ENCODE measurements around the gene PROCR.
"Not testable (repeated sequence)": the region's sequence is repeated elsewhere in the genome, so short reads cannot be mapped to it uniquely, and the experiment has no call there.

PROCR gene

DNA sequence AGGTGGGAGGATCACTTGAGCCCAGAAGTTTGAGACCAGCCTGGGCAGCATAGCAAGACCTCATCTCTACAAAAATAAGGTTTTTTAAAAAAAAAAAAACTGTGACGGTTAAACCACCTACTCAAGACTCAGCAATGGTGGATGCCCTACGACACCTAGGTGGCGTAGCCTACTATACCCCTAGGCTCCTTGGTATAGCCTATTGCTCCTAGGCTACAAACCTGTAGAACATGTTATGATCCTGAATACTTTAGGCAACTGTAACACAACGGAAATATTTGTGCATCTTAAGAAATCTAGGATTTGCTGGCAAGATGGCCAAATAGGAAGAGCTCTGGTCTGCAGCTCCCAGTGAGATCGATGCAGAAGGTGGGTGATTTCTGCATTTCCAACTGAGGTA lies 11.5 kb upstream of the PROCR start:
- not testable (repeated sequence) for DNase-seq (ENCODE audit: extremely low spot score, insufficient read length, low read depth); FAIRE-seq

DNA sequence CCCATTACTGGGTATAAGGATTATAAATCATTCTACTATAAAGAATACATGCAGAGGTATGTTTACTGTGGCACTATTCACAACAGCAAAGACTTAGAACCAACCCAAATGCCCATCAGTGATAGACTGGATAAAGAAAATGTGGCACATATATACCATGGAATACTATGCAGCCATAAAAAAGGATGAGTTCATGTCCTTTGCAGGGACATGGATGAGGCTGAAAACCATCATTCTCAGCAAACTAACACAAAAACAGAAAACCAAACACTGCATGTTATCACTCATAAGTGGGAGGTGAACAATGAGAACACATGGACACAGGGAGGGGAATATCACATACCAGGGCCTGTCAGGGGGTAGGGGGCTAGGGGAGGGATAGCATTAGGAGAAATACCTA lies 7.3 kb upstream of the PROCR start:
- not testable (repeated sequence) for FAIRE-seq; DNase-seq (ENCODE audit: extremely low spot score, insufficient read length, low read depth)

DNA sequence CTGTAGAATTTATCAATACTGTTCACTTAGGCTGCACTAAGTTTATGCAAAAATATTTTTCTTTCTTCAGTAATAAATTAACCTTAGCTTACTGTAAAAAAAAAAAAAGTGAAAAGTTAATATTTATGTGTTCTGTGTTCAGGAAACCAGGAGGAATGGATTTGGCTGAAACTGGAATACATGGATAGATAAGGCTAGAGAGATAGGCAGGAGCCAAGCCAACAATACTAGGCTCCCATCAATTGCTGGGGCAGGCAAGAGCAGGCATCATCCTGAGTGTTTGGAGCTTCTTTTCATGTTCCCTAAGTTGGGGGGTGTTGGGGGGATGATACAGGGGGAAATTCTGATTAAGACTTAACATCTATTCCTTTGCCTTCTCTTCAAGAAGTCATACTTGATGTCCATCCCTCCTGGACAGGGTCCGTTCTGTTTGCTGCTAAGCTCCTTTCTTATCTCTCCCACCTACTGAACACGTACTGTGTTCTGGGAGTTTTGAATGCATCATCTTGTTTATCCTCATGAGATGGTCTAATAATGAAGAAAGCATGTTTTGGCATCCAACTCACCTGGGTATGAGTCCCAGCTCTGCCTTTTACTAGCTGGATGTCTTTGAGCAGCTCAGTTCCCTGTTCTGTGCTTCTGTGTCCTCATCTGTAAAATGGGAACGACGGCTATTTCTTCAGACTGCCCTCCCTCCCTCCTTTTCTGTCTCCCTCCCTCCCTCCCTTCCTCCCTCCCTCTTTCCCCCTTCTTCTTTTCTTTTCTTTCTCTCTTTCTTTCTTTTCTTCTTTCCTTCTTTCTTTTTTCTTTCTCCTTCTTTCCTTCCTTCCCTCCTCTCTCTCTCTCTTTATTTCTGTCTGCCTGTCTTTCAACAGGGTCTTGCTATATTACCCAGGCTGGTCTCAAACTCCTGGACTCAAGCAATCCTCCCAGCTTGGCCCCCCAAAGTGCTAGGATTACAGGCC lies 6.4 kb upstream of the PROCR start:
- no peak for DNase-seq (ENCODE audit: extremely low spot score, insufficient read length, low read depth)
- no peak for FAIRE-seq

DNA sequence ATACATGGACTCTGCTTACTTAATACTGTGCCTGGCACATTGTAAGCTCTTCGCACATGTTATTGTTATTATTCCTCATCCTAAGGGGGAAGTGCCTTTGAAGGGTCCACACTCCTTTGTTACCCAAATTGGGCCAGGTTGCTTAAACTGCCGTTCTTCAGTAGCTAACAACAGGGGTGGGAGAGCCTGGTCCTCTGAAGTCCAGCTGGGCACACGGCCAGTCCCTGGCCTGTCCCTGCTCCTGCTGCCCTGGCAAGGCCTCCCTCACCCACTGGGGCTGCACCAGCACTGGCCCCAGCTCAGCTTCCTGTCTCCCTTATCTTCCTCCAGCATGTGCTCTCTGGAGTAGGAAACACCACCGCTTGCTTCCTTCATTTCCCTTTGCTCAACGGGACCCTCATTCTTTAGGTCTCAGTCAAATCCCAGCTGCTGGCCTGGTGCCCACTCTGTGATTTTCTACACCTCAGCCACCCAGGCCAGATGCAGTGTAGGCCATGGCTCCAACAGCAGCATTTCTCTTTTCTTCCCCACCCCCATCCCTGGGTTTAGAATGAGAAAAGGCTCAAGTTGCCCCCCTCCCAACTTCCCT lies 5.5 kb upstream of the PROCR start:
- DNase-seq (ENCODE audit: extremely low spot score, insufficient read length, low read depth) (no peak), FAIRE-seq (no peak)

DNA sequence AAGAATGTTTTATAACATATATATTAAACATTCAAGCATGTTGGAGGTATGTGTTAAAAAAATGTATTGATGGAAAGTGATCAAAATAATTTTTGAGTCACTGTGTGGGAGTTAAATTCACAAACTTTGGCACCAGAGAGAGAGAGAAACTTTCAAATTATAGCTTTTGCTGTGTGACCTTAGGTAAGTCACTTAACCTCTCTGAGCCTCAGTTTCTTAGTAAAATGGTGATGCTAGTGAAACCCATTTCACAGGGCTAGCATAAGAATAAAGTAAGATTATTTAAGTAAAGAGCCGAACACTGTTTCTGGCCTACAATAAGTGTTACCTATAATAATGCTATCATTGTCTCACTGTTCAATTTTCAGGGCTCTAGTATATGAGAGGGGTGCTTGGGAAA lies 4.1 kb upstream of the PROCR start:
- FAIRE-seq (no peak), DNase-seq (ENCODE audit: extremely low spot score, insufficient read length, low read depth) (no peak)

DNA sequence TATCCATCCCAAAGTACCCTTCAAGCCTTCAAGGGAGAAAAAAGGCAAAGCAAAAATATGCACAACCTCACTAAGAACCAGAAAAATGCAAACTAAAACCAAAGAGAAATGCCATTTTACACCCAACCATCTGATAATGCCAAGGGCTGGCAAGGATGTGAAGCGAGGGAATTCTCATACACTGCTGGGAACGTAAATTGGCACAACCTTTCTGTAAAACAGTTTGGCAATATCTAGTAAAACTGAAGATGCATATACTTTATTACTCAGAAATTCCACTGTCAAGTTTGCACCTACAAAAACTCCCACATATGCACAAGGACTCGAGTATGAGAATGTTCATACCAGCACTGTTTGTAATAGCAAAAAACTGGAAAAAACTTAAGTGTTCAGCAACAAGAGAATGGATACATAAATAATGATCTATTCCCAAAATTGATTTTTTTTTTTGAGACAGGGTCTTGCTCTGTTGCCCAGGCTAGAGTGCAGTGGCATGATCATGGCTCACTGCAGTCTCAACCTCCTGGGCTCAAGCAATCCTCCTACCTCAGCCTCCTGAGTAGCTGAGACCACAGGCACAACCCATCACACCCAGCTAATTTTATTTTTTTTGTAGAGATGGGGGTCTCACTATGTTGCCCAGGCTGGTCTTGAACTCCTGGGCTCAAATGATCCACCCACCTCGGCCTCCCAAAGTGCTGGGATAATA lies 3.0 kb upstream of the PROCR start:
- FAIRE-seq; DNase-seq (ENCODE audit: extremely low spot score, insufficient read length, low read depth): not testable (repeated sequence)

DNA sequence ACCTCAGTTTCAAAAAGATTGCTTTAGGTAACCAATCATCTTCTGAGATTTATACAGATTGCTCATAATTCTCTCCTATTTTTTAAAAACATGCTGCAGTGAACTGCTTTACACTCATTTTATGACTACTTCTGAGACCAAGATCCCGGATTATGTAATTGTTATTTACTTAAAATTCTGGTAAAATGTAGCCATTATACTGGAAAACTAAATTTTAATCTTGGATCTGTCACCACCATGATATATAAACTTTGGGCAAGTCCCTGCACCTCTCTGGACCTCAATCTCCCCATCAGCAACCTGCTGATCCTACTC lies 477 bp upstream of the PROCR start:
- no peak for FAIRE-seq
- no peak for DNase-seq (ENCODE audit: extremely low spot score, insufficient read length, low read depth)

DNA sequence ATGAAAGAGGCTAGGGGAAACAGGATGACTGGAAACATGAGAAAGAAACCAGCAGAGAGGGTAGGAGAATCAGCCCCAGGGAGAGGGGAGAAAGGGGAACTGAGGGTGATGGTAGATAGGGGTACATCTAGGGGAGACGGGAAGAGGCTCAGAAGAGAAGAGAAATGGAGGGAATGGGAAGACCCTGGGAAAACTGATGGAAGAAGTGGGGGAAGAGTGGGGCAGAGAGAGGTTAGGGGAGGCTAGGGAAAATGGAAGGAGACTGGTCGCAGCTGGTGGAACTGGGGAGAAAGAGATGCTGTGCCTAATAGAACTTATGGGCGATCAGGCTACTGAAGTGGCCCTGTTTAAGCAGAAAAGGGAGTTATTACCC lies 548 bp downstream of the PROCR start:
- no peak for DNase-seq (ENCODE audit: extremely low spot score, insufficient read length, low read depth)
- FAIRE-seq, result no peak

DNA sequence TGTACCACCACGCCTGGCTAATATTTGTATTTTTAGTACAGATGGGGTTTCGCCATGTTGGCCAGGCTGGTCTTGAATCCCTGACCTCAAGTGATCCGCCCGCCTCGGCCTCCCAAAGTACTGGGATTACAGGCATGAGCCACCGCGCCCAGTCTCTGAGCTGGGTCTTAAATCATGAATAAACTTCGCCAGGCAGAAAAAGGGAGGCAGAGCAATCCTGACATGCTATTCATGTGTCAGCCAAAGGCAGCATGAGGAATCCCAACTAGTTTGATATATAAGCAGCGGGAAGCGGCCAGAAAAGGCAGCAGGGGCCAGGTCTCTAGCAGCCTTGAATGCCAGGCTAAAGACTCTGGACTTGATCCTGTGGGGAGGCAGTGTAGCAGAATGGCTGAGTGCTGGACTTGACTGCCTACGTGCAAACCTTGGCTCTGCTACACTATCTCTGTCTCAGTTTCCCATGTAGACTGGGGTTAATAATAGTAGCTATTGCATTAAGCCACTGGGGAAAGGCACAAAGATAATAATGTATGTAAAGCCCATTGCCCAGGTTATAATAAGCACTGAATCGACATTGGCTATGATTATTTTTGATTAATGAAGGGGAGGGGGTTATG lies 1.8 kb downstream of the PROCR start:
- DNase-seq (ENCODE audit: extremely low spot score, insufficient read length, low read depth) (no peak), FAIRE-seq (no peak)

DNA sequence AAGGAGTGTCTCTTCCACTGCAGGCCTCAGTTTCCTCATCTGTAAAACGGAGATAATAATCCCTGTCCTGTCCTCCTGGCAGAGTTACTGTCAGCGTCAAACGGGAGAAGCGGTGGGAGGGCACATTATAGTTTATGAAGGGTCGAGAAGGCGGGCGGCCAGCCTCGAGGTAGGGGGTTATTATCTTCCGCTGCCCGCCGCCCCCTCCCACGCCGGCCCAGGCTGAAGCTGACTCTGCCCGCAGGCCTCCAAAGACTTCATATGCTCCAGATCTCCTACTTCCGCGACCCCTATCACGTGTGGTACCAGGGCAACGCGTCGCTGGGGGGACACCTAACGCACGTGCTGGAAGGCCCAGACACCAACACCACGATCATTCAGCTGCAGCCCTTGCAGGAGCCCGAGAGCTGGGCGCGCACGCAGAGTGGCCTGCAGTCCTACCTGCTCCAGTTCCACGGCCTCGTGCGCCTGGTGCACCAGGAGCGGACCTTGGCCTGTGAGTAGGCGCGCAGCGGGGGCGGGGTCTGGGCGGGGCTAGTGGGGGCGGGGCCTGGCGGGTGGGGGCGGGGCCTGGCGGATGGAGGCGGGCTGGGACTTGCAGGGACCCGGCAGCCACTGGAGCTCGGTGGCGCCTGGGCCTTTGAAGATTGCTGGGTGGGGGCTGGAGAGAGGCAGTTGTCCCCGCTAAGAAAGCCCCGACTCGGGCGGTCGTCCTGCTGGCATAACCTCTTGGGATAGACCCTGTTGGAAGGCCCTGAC lies 2.8 kb downstream of the PROCR start:
- DNase-seq (ENCODE audit: extremely low spot score, insufficient read length, low read depth) (no peak), FAIRE-seq (no peak)

DNA sequence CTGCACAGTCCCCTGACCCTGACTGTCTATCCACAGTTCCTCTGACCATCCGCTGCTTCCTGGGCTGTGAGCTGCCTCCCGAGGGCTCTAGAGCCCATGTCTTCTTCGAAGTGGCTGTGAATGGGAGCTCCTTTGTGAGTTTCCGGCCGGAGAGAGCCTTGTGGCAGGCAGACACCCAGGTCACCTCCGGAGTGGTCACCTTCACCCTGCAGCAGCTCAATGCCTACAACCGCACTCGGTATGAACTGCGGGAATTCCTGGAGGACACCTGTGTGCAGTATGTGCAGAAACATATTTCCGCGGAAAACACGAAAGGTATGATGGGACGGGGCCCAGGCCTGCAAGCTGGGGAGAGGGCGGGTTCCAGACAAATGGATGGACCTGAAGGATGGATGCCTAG lies 4.3 kb downstream of the PROCR start:
- FAIRE-seq (no peak), DNase-seq (ENCODE audit: extremely low spot score, insufficient read length, low read depth) (no peak)

DNA sequence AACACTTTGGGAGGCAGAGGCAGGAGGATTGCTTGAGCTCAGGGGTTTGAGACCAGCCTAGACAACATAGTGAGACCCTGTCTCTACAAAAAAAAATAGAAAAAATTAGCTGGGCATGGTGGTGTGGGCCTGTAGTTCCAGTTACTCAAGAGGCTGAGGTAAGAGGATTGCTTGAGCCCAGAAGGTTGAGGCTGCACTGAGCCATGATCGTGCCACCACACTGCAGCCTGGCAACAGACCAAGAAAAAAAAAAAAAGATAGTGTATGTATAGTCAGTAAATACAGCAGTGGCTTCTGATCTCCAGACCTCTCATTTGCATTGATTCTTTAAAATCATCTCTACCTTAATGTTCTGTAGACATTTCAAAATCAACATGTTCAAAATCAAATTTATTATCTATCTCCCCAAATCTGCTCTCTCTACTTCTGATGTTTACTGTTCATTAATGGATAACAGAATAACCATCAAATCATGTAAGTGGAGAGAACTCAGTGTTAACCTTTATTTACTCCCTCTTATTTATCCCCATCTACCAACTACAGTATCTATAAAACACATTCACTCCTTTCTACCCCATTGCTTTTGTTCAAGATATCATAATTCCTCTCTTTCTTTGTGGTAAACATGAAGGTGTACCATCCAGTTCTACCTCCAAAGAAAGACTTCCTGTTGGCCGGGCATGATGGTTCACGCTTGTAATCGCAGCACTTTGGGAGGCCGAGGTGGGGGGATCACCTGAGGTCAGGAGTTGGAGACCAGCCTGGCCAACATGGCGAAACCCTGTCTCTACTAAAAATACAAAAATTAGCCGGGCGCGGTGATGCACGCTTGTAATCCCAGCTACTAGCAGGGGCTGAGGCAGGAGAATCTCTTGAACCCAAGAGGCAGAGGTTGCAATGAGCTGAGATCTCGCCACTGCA lies 7.7 kb downstream of the PROCR start:
- DNase-seq (ENCODE audit: extremely low spot score, insufficient read length, low read depth) (no peak), FAIRE-seq (no peak)

DNA sequence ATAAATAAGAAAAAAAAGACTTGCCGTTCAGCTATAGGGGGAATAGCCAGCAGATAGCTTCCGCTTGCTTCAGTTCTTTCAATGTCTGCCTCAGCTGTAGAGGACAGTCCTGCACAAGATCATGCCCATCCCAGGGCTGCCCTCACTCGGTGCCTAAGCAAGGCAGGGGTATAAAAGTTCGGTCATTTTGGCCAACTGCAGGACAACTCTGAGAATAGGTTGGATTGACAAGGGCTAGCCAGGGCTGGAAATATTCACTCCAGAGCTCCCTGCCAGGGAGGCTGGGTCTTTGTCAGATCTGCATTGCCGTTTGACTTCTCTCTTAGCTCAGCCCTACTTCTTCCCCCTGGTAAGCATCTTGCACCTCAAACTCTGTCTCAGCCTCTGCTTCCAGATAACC lies 8.4 kb downstream of the PROCR start:
- no peak for FAIRE-seq
- no peak for DNase-seq (ENCODE audit: extremely low spot score, insufficient read length, low read depth)

DNA sequence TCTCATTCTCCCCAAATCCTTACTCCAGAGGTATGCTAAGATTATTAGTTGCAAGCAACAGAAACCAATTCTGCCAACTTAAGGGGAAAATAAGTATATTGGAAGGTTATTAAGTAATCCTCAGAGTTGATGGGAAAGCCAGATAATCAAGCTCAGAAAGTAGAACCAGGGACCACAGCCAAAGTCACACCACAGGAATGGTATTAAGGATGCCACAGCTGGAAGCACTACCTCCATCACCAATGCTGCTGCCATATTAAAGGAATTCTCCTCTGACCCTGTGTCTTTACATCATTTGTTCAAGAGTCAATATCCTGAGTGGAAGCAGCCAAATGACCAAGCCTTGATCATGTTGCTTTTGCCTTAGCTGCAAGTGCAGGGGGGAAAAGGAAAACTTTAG lies 9.9 kb downstream of the PROCR start:
- DNase-seq (ENCODE audit: extremely low spot score, insufficient read length, low read depth) (no peak), FAIRE-seq (no peak)

DNA sequence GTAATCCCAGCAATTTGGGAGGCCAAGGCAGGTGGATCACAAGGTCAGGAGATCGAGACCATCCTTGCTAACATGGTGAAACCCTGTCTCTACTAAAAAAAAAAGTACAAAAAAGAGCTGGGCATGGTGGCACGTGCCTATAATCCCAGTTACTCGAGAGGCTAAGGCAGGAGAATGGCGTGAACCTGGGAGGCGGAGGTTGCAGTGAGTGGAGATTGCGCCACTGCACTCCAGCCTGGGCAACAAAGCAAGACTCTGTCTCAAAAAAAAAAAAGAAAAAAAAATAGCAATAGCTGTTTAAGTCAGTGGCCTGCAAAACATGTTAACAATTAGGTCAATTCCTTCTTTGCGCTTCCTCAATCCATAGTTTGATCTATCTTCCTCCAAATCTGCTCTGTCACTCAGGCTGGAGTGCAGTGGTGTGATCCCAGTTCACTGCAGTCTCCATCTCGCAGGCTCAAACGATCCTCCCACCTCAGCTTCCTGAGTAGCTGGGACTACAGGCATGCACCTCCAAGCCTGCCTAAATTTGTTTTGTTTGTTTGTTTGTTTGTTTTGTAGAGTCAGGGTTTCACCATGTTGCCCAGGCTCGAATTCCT lies 14.9 kb downstream of the PROCR start:
- FAIRE-seq; DNase-seq (ENCODE audit: extremely low spot score, insufficient read length, low read depth): not testable (repeated sequence)

DNA sequence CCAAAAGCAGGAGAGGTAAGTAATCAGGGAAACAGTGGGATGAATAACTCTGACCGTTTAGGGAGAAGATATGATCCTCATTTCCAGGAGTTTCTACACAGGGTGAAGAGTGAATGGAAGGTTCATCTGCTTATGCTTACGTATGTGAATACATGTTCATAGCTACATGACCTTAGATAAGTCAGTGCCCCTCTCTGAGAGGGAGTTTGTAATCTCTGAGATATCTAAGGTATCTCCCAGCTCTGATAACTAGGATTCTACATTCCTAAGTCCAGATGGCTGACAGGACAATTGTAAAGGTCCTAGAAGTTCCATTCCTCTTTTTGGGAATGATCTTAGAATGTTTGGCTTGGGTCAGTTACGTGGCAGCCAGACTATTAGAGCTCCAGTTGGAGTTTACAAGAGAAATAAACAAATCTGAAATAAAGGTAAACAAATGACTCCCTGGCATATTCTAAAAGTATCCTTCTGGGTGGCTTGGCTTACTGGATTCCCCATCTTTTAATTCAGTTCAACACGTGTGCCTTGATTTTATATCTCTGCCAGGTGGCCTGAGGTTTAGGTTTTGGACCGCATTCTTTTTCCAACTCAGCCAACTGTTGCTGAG lies 15.8 kb downstream of the PROCR start:
- FAIRE-seq, result no peak
- no peak for DNase-seq (ENCODE audit: extremely low spot score, insufficient read length, low read depth)

DNA sequence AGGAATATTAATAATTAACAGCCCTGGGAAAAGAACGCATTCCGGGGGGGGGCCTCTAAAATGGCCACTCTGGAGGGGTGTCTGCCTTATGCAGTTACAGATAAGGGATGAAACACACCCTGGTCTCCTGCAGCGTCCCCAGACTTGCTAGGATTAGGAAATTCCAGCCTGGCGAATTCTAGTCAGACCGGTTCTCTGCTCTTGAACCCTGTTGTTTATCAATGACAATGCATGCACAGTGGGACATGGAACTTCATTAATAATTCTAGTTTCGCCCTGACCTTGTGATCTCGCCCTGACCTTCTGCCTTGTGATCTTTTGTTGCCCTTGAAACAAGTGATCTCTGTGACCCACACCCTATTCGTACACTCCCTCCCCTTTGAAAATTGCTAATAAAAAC lies 17.4 kb downstream of the PROCR start:
- FAIRE-seq; DNase-seq (ENCODE audit: extremely low spot score, insufficient read length, low read depth): not testable (repeated sequence)

DNA sequence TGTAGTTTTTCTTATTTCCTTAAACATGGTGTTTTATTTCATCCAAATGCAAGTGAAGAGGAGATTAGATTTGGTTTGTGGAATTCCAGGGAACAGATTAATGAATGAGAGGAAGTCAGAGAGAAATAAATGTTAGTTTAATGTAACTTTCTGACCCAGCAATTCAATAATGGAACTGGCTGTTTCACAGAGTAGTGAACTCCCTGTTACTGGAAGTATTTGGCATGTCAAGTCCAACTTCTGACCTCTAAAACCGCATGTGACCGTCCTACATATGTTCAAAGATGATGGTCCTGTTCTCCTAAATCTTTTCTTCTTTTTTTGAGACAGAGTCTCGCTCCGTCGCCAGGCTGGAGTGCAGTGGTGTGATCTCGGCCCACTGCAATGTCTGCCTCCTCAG lies 18.7 kb downstream of the PROCR start:
- FAIRE-seq (no peak), DNase-seq (ENCODE audit: extremely low spot score, insufficient read length, low read depth) (no peak)
